RWPE2 (cell line): ENCODE data around the gene SARNP.
A peak's percentile ranks its signal among the peaks of the same experiment; 100 is the strongest.

ENCODE experiments used
- ATAC-seq: fragments of 200-7000 bp; cut with Tn5 transposase; 3 replicates; pipeline ENCODE4 v1.9.1; 2021; ENCODE audit warnings: low read depth
- DNase-seq: peaks from one replicate; pipeline ENCODE4 v3.0.0-alpha.2; 2020; ENCODE audit warnings: low spot score
- H3K27ac ChIP-seq: fragments of 450-650 bp; 2 replicates; pipeline ENCODE4 v1.5.1; 2017; ENCODE audit warnings: mild to moderate bottlenecking; ENCODE audit not compliant: poor library complexity, severe bottlenecking
- H3K27me3 ChIP-seq: fragments of 250-450 bp; sonication (Bioruptor Pico); 2 replicates; pipeline ENCODE4 v1.5.1; 2021; ENCODE audit warnings: mild to moderate bottlenecking, moderate library complexity; ENCODE audit not compliant: insufficient read depth, poor library complexity, severe bottlenecking
- H3K36me3 ChIP-seq: fragments of 250-450 bp; sonication (Bioruptor Pico); 2 replicates; pipeline ENCODE4 v1.5.1; 2020; ENCODE audit warnings: low read depth, mild to moderate bottlenecking, moderate library complexity
- H3K4me1 ChIP-seq: fragments of 250-450 bp; sonication (Bioruptor Pico); 2 replicates; pipeline ENCODE4 v1.5.1; 2021; ENCODE audit warnings: mild to moderate bottlenecking, moderate library complexity; ENCODE audit not compliant: insufficient read depth, poor library complexity, severe bottlenecking
- H3K4me3 ChIP-seq: fragments of 250-450 bp; sonication (Bioruptor Pico); 2 replicates; pipeline ENCODE4 v1.5.1; 2021; ENCODE audit warnings: mild to moderate bottlenecking, moderate library complexity; ENCODE audit not compliant: severe bottlenecking
- H3K9me3 ChIP-seq: fragments of 250-450 bp; sonication (Bioruptor Pico); 2 replicates; pipeline ENCODE4 v1.5.1; 2021; ENCODE audit warnings: mild to moderate bottlenecking, moderate library complexity; ENCODE audit not compliant: severe bottlenecking
- CTCF ChIP-seq: fragments of 450-650 bp; IDR thresholded peaks from one replicate; pipeline ENCODE4 v1.5.1; 2017; ENCODE audit warnings: mild to moderate bottlenecking, moderate library complexity; ENCODE audit not compliant: poor library complexity, severe bottlenecking

Gene SARNP

GRCh38 chr12:55732288-55732687 is 85.2 kb downstream of the SARNP start:
- no peak for TF ChIP-seq CTCF
- H3K27ac ChIP-seq: no peak overlapping the region
- ATAC-seq: no peak
- no peak overlapping the region for H3K4me3 ChIP-seq
- no peaks in the 10 kb centered on the region for H3K27me3 ChIP-seq
- H3K4me1 ChIP-seq: peaks cover 6% of the 10 kb centered on the region
- DNase-seq: no peak
- H3K36me3 ChIP-seq: peaks cover 2% of the 10 kb centered on the region
- no peaks in the 10 kb centered on the region for H3K9me3 ChIP-seq

- Histone ChIP-seq H3K4me1 (peaks cover 14% of the 10 kb centered on the region), H3K27me3 (no peaks in the 10 kb centered on the region), H3K36me3 (peaks cover 24% of the 10 kb centered on the region), H3K4me3 (peak overlapping the region; percentile 74), H3K27ac (peak overlapping the region; percentile 95), H3K9me3 (no peaks in the 10 kb centered on the region)
- peak; percentile 25 for TF ChIP-seq CTCF
- ATAC-seq (peak; percentile 32), DNase-seq (no peak)
Measured at GRCh38 chr12:55729819-55730818, 87.4 kb downstream of the SARNP start.

- ATAC-seq (peak; percentile 81), DNase-seq (peak; percentile 94)
- Histone ChIP-seq H3K36me3 (peaks cover 33% of the 10 kb centered on the region), H3K4me3 (peak within 1 kb of the TSS; percentile 74), H3K27me3 (no peaks in the 10 kb centered on the region), H3K9me3 (no peaks in the 10 kb centered on the region), H3K27ac (peak within 1 kb of the TSS; percentile 95), H3K4me1 (peaks cover 14% of the 10 kb centered on the region)
- no peak for TF ChIP-seq CTCF
Measured at GRCh38 chr12:55728939-55729818, 88.3 kb downstream of the SARNP start, which contains the start of gene CD63. CD63 (minus strand) TSS chr12:55729009; CDS start chr12:55728341, 668 bp downstream.

GRCh38 chr12:55728186-55728938 is 89.2 kb downstream of the SARNP start:
- TF ChIP-seq CTCF: no peak
- peaks cover 14% of the 10 kb centered on the region for H3K4me1 ChIP-seq
- H3K9me3 ChIP-seq: no peaks in the 10 kb centered on the region
- peaks cover 39% of the 10 kb centered on the region for H3K36me3 ChIP-seq
- peak; percentile 4 for ATAC-seq
- H3K4me3 ChIP-seq: peak overlapping the region; percentile 74
- no peak for DNase-seq
- peak overlapping the region; percentile 95 for H3K27ac ChIP-seq
- no peaks in the 10 kb centered on the region for H3K27me3 ChIP-seq
